ENCODE measurements around the gene ADH5. TPM values are rescaled to one million over a fixed set of nuclear protein-coding genes. Genes with fewer than 3 reads are reported as not detected.

Gene ADH5
- total RNA-seq: 123 TPM

GRCh38 chr4:99088481-99089365 lies at the start of gene ADH5:
TSS of gene ADH5 (minus strand) at chr4:99088788. CDS start at chr4:99088700, 88 bp downstream.

Other genes starting within 250 kb of the ADH5 start
- 188 TPM for gene EIF4E, start 159.7 kb downstream of the ADH5 start, total RNA-seq
- gene METAP1, start 93.1 kb downstream of the ADH5 start, total RNA-seq: 38.7 TPM
- gene ADH4, start 55.5 kb upstream of the ADH5 start, total RNA-seq: not detected
- not detected for gene ADH6, start 130.5 kb upstream of the ADH5 start, total RNA-seq
- not detected for gene ADH1A, start 202.2 kb upstream of the ADH5 start, total RNA-seq
- gene ADH1B, start 232.6 kb upstream of the ADH5 start, total RNA-seq: 8.9 TPM